ENCODE data around the gene ILF3.

Gene ILF3

DNA sequence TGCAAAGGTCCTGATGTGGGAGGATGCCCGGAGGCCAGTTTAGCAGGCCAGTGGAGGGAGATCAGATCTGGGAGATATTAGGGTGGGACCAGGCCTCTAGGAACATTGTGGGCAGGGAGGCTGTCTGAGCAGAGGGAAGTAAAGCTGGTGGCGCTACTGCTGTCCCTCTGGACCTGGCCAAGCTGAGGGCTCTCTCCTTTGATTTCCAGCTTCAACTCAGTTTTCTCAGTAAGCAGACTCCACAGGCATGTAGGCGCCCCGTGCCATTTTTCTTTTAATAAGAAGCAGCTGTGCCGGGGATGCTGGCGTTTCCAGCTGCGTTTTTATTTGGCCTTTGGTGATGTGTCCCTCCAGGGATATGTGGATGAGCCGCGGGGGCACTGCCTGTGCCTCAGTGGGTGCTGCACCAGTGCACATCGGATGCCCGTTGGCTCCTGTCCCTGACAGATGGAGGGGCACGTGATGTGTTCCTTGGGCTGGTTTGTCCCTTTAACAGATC is 70.5 kb downstream of the ILF3 start:
- Histone ChIP-seq H3K4me2 (ENCODE audit: low read depth, low read length, poor library complexity, severe bottlenecking) (no peak overlapping the region), H3K27me3 (ENCODE audit: low read length) (no peaks in the 10 kb centered on the region), H4K20me1 (ENCODE audit: low read depth, low read length) (no peaks in the 10 kb centered on the region; the same call in 1 of the 2 replicates), H3K9me3 (ENCODE audit: insufficient read depth, low read length) (no peaks in the 10 kb centered on the region), H3K4me3 (ENCODE audit: insufficient read depth, low read length, poor library complexity, severe bottlenecking) (no peak overlapping the region), H3K27ac (ENCODE audit: low read depth, low read length) (no peak overlapping the region), H3F3A (ENCODE audit: insufficient read depth) (no peaks in the 10 kb centered on the region), H3K9ac (ENCODE audit: low read length) (no peak overlapping the region), H3K79me2 (ENCODE audit: insufficient read depth, low read length) (peaks cover 98% of the 10 kb centered on the region), H3K36me3 (ENCODE audit: low read length) (no peaks in the 10 kb centered on the region), H3K9me2 (replicated peaks; ENCODE audit: insufficient read depth, low read length) (no peaks in the 10 kb centered on the region), H2AFZ (ENCODE audit: low read depth, low read length, severe bottlenecking) (no peak overlapping the region)
- TF ChIP-seq, protein P1, sequence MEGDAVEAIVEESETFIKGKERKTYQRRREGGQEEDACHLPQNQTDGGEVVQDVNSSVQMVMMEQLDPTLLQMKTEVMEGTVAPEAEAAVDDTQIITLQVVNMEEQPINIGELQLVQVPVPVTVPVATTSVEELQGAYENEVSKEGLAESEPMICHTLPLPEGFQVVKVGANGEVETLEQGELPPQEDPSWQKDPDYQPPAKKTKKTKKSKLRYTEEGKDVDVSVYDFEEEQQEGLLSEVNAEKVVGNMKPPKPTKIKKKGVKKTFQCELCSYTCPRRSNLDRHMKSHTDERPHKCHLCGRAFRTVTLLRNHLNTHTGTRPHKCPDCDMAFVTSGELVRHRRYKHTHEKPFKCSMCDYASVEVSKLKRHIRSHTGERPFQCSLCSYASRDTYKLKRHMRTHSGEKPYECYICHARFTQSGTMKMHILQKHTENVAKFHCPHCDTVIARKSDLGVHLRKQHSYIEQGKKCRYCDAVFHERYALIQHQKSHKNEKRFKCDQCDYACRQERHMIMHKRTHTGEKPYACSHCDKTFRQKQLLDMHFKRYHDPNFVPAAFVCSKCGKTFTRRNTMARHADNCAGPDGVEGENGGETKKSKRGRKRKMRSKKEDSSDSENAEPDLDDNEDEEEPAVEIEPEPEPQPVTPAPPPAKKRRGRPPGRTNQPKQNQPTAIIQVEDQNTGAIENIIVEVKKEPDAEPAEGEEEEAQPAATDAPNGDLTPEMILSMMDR (IDR thresholded peaks at IDR 0.05; ENCODE audit: insufficient read depth, low read length, poor library complexity, severe bottlenecking), result no peak
- no peak for TF ChIP-seq EZH2phosphoT487 (conservative IDR thresholded peaks at IDR 0.05; ENCODE audit: low read length)

DNA sequence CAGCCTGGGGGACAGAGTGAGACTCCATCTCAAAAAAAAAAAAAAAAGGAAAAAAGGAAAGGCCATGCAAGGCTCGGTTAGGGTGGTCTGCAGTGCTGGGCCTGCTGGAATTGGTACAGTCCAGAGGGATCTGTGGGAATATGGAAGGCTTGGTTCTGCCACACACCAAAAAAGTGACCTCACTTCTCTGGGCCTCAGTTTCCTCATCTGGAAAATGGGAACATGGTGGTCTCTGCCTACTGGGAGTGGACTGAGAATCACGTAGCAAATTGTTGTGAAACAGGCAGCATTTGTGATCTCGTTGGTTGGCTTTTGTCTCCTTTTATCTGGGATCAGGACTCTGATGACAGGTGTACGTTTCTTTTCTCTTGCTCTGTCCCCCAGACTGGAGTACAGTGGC is 71.3 kb downstream of the ILF3 start:
- Histone ChIP-seq H3K9me3 (ENCODE audit: insufficient read depth, low read length) (no peaks in the 10 kb centered on the region), H3K4me2 (ENCODE audit: low read depth, low read length, poor library complexity, severe bottlenecking) (no peak overlapping the region), H2AFZ (ENCODE audit: low read depth, low read length, severe bottlenecking) (no peak overlapping the region), H3K27me3 (ENCODE audit: low read length) (no peaks in the 10 kb centered on the region), H3K9me2 (replicated peaks; ENCODE audit: insufficient read depth, low read length) (no peaks in the 10 kb centered on the region), H3K79me2 (ENCODE audit: insufficient read depth, low read length) (peaks cover 99% of the 10 kb centered on the region), H3F3A (ENCODE audit: insufficient read depth) (0 out of 2 replicates have a peak, but pooled peaks cover 4% of the 10 kb centered on the region), H3K27ac (ENCODE audit: low read depth, low read length) (no peak overlapping the region), H3K36me3 (ENCODE audit: low read length) (no peaks in the 10 kb centered on the region), H3K9ac (ENCODE audit: low read length) (no peak overlapping the region), H3K4me3 (ENCODE audit: insufficient read depth, low read length, poor library complexity, severe bottlenecking) (no peak overlapping the region), H4K20me1 (ENCODE audit: low read depth, low read length) (no peaks in the 10 kb centered on the region; the same call in 1 of the 2 replicates)
- TF ChIP-seq, protein P1 (IDR thresholded peaks at IDR 0.05; ENCODE audit: insufficient read depth, low read length, poor library complexity, severe bottlenecking), result no peak
- TF ChIP-seq EZH2phosphoT487 (conservative IDR thresholded peaks at IDR 0.05; ENCODE audit: low read length), result no peak

DNA sequence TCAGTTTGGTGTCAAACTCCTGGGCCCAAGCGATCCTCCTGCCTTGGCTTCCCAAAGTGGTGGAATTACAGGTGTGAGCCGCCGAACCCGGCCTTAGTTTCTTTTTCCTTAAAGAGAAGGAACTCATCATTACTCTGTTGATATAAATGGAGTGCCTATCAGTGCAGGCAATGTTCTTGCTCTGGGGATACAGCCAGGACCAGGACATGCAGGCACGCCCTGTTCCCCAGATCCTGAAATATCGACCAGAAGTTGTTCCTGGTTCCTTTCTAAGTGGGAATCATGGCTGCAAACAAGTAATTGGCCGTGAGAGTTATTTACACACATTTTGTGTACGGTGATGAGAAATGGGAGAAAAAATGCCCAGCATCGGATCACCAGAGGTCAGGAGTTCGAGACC is 72.1 kb downstream of the ILF3 start:
- H3K79me2 ChIP-seq (ENCODE audit: insufficient read depth, low read length), result peaks cover 98% of the 10 kb centered on the region
- H3K9ac ChIP-seq (ENCODE audit: low read length), result no peak overlapping the region
- H3F3A ChIP-seq (ENCODE audit: insufficient read depth), result 0 out of 2 replicates have a peak, but pooled peaks cover 5% of the 10 kb centered on the region
- no peaks in the 10 kb centered on the region for H3K9me3 ChIP-seq (ENCODE audit: insufficient read depth, low read length)
- no peaks in the 10 kb centered on the region for H3K27me3 ChIP-seq (ENCODE audit: low read length)
- H3K27ac ChIP-seq (ENCODE audit: low read depth, low read length), result no peak overlapping the region
- no peak overlapping the region for H3K4me3 ChIP-seq (ENCODE audit: insufficient read depth, low read length, poor library complexity, severe bottlenecking)
- H4K20me1 ChIP-seq (ENCODE audit: low read depth, low read length), result no peaks in the 10 kb centered on the region; the same call in 1 of the 2 replicates
- no peak overlapping the region for H3K4me2 ChIP-seq (ENCODE audit: low read depth, low read length, poor library complexity, severe bottlenecking)
- no peak overlapping the region for H2AFZ ChIP-seq (ENCODE audit: low read depth, low read length, severe bottlenecking)
- no peak for TF ChIP-seq EZH2phosphoT487 (conservative IDR thresholded peaks at IDR 0.05; ENCODE audit: low read length)
- TF ChIP-seq, protein P1 (IDR thresholded peaks at IDR 0.05; ENCODE audit: insufficient read depth, low read length, poor library complexity, severe bottlenecking), result no peak
- no peaks in the 10 kb centered on the region for H3K9me2 ChIP-seq (replicated peaks; ENCODE audit: insufficient read depth, low read length)
- H3K36me3 ChIP-seq (ENCODE audit: low read length), result no peaks in the 10 kb centered on the region
